HepG2 (cell line): ENCODE data around the gene TTPAL. TPM values are rescaled to one million over a fixed set of nuclear protein-coding genes. Genes with fewer than 3 reads are reported as not detected.

Experiments used
- CTCF ChIP-seq: sonication (generic); formaldehyde crosslinking; IDR thresholded peaks from 2 replicates; pipeline ENCODE4 v1.5.0; 2020; ENCODE audit warnings: mild to moderate bottlenecking, missing genetic modification reagents, moderate library complexity
- GATAD2A ChIP-seq: IDR thresholded peaks from 2 replicates; pipeline ENCODE4 v1.6.1; 2016
- GLMP ChIP-seq: sonication (generic); formaldehyde crosslinking; IDR thresholded peaks from 2 replicates; pipeline ENCODE4 v1.9.0; 2021; ENCODE audit warnings: missing genetic modification reagents, mild to moderate bottlenecking, borderline replicate concordance
- IKZF5 ChIP-seq: IDR thresholded peaks from 2 replicates; pipeline ENCODE4 v1.6.1; 2018; ENCODE audit warnings: missing genetic modification reagents, mild to moderate bottlenecking, missing compliant biosample characterization
- MAFF ChIP-seq: IDR thresholded peaks from 2 replicates; pipeline ENCODE4 v1.6.1; 2011; ENCODE audit warnings: low read depth, low read length, improper control_type of control experiment
- SALL1 ChIP-seq: sonication (generic); formaldehyde crosslinking; IDR thresholded peaks from 2 replicates; pipeline ENCODE4 v1.8.0; 2022; ENCODE audit warnings: mild to moderate bottlenecking, missing genetic modification reagents
- ZNF326 ChIP-seq: sonication (generic); formaldehyde crosslinking; IDR thresholded peaks from 2 replicates; pipeline ENCODE4 v1.4.0; 2020; ENCODE audit warnings: missing genetic modification reagents, borderline replicate concordance
- ZNF446 ChIP-seq: sonication (generic); formaldehyde crosslinking; IDR thresholded peaks from 2 replicates; pipeline ENCODE4 v1.5.0; 2020; ENCODE audit warnings: mild to moderate bottlenecking, missing genetic modification reagents
- ZNF501 ChIP-seq: sonication (generic); formaldehyde crosslinking; IDR thresholded peaks from 2 replicates; pipeline ENCODE4 v1.5.1; 2020; ENCODE audit warnings: mild to moderate bottlenecking, moderate library complexity, missing genetic modification reagents
- ZNF512B ChIP-seq: sonication (generic); formaldehyde crosslinking; IDR thresholded peaks from 2 replicates; pipeline ENCODE4 v1.5.1; 2020; ENCODE audit warnings: missing genetic modification reagents, mild to moderate bottlenecking, borderline replicate concordance
- polyA plus RNA-seq, 8 experiments: library from polyadenylated mRNA; depleted of rRNA in 3 of 8; stranded (reverse) in 7 of 8; unstranded in 1 of 8; fragments of >200 nt; fragmentation: Illumina TruSeq in 4 of 8; extraction: Trizol in 4 of 8; gene quantifications; 2 replicates each; pipeline versions ENCODE4 v1.2.1 to v1.2.3, GENCODE V29; 2011 to 2016; ENCODE audit warnings: low read depth in 4 of 8, missing spikeins in 1 of 8, mixed read lengths in 1 of 8; ENCODE audit not compliant: insufficient read depth in 1 of 8
- total RNA-seq, 5 experiments: library from RNA; depleted of rRNA; stranded (reverse); fragments of >200 nt; fragmentation: Illumina TruSeq; extraction: Trizol; gene quantifications; 2 replicates each; pipeline ENCODE4 v1.2.3, GENCODE V29; 2016; ENCODE audit warnings: low read depth in 1 of 5
- TF ChIP-seq, protein P1 (sequence below): sonication (generic); formaldehyde crosslinking; IDR thresholded peaks from 2 replicates; pipeline ENCODE4 v1.8.0; 2022; ENCODE audit warnings: mild to moderate bottlenecking, missing genetic modification reagents, moderate library complexity
- TF ChIP-seq, protein P2 (sequence below): sonication (generic); formaldehyde crosslinking; IDR thresholded peaks from 2 replicates; pipeline ENCODE4 v1.8.0; 2022; ENCODE audit warnings: missing genetic modification reagents, mild to moderate bottlenecking, borderline replicate concordance
- TF ChIP-seq, protein P3 (sequence below): IDR thresholded peaks from 2 replicates; pipeline ENCODE4 v1.6.1; 2016; ENCODE audit warnings: mild to moderate bottlenecking
- TF ChIP-seq, protein P4 (sequence below): IDR thresholded peaks from 2 replicates; pipeline ENCODE4 v1.6.1; 2016; ENCODE audit warnings: low read depth

The TTPAL gene
- total and polyA plus RNA-seq, 2 of the 13 experiments (the other 11 are each of a cell fraction or from before 2014, with no cell fraction given), result 4.3 to 18.8 TPM

DNA sequence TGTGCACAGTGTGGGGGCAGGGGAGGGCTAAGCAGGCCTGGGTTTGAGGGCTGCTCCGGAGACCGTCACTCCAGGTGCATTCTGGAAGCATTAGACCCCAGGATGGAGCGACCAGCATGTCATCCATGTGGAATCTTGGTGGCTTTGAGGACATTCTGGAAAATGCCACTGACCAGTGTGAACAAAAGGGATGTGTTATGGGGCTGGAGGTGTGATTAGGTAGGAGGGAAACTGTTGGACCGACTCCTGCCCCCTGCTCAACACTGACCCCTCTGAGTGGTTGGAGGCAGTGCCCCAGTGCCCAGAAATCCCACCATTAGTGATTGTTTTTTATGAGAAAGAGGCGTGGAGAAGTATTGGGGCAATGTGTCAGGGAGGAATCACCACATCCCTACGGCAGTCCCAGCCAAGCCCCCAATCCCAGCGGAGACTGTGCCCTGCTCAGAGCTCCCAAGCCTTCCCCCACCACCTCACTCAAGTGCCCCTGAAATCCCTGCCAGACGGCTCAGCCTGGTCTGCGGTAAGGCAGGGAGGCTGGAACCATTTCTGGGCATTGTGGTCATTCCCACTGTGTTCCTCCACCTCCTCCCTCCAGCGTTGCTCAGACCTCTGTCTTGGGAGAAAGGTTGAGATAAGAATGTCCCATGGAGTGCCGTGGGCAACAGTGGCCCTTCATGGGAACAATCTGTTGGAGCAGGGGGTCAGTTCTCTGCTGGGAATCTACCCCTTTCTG lies 44.0 kb upstream of the TTPAL start (continued):
- TF ChIP-seq CTCF (CRISPR knock-in tag) (peak; percentile 59), ZNF512B (CRISPR knock-in tag) (peak; percentile 24; the same call in 1 of the 2 replicates), SALL1 (peak; percentile 43; the same call in 1 of the 2 replicates), IKZF5 (CRISPR knock-in tag) (peak; percentile 68; the same call in 1 of the 2 replicates), GATAD2A (CRISPR knock-in tag) (no peak), GLMP (CRISPR knock-in tag) (no peak), MAFF (no peak), ZNF501 (CRISPR knock-in tag) (peak; percentile 31; the same call in 1 of the 2 replicates), ZNF446 (peak; percentile 71; the same call in 1 of the 2 replicates), ZNF326 (CRISPR knock-in tag) (peak; percentile 76; the same call in 1 of the 2 replicates)
- TF ChIP-seq, protein P1, sequence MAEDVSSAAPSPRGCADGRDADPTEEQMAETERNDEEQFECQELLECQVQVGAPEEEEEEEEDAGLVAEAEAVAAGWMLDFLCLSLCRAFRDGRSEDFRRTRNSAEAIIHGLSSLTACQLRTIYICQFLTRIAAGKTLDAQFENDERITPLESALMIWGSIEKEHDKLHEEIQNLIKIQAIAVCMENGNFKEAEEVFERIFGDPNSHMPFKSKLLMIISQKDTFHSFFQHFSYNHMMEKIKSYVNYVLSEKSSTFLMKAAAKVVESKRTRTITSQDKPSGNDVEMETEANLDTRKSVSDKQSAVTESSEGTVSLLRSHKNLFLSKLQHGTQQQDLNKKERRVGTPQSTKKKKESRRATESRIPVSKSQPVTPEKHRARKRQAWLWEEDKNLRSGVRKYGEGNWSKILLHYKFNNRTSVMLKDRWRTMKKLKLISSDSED, result no peak; the same call in 1 of the 2 replicates
- TF ChIP-seq, protein P2, sequence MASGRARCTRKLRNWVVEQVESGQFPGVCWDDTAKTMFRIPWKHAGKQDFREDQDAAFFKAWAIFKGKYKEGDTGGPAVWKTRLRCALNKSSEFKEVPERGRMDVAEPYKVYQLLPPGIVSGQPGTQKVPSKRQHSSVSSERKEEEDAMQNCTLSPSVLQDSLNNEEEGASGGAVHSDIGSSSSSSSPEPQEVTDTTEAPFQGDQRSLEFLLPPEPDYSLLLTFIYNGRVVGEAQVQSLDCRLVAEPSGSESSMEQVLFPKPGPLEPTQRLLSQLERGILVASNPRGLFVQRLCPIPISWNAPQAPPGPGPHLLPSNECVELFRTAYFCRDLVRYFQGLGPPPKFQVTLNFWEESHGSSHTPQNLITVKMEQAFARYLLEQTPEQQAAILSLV (CRISPR knock-in tag), result 0 out of 2 replicates have a peak, but pooled peaks have one; percentile 24
- TF ChIP-seq, protein P3, sequence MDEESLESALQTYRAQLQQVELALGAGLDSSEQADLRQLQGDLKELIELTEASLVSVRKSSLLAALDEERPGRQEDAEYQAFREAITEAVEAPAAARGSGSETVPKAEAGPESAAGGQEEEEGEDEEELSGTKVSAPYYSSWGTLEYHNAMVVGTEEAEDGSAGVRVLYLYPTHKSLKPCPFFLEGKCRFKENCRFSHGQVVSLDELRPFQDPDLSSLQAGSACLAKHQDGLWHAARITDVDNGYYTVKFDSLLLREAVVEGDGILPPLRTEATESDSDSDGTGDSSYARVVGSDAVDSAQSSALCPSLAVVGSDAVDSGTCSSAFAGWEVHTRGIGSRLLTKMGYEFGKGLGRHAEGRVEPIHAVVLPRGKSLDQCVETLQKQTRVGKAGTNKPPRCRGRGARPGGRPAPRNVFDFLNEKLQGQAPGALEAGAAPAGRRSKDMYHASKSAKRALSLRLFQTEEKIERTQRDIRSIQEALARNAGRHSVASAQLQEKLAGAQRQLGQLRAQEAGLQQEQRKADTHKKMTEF (CRISPR knock-in tag), result peak; percentile 36; the same call in 1 of the 2 replicates
- TF ChIP-seq, protein P4, sequence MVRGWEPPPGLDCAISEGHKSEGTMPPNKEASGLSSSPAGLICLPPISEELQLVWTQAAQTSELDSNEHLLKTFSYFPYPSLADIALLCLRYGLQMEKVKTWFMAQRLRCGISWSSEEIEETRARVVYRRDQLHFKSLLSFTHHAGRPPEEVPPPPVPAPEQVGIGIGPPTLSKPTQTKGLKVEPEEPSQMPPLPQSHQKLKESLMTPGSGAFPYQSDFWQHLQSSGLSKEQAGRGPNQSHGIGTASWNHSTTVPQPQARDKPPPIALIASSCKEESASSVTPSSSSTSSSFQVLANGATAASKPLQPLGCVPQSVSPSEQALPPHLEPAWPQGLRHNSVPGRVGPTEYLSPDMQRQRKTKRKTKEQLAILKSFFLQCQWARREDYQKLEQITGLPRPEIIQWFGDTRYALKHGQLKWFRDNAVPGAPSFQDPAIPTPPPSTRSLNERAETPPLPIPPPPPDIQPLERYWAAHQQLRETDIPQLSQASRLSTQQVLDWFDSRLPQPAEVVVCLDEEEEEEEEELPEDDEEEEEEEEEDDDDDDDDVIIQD (CRISPR knock-in tag), result 0 out of 2 replicates have a peak, but pooled peaks have one; percentile 17
